HepG2 (cell line): ENCODE data around the gene ITIH6.

Source experiments
- TCF7 ChIP-seq: sonication (generic); IDR thresholded peaks from 2 replicates; pipeline ENCODE4 v1.6.1; 2016; ENCODE audit warnings: antibody characterized with exemption, low read depth
- TOPORS ChIP-seq: sonication (generic); formaldehyde crosslinking; IDR thresholded peaks from 2 replicates; pipeline ENCODE4 v1.8.0; 2023; ENCODE audit warnings: mild to moderate bottlenecking, missing genetic modification reagents
- ZNF354B ChIP-seq: sonication (generic); formaldehyde crosslinking; IDR thresholded peaks from 2 replicates; pipeline ENCODE4 v1.8.0; 2022; ENCODE audit warnings: mild to moderate bottlenecking, missing genetic modification reagents
- ZNF451 ChIP-seq: sonication (generic); formaldehyde crosslinking; IDR thresholded peaks from 2 replicates; pipeline ENCODE4 v1.5.0; 2020; ENCODE audit warnings: mild to moderate bottlenecking, missing genetic modification reagents
- ZNF660 ChIP-seq: sonication (generic); formaldehyde crosslinking; IDR thresholded peaks from 2 replicates; pipeline ENCODE4 v1.5.1; 2020; ENCODE audit warnings: mild to moderate bottlenecking, low read depth, missing genetic modification reagents, borderline replicate concordance
- ZNF780A ChIP-seq: sonication (generic); formaldehyde crosslinking; IDR thresholded peaks from 2 replicates; pipeline ENCODE4 v1.8.0; 2022; ENCODE audit warnings: mild to moderate bottlenecking, missing genetic modification reagents, moderate library complexity
- TF ChIP-seq, protein P1 (sequence below): sonication (generic); formaldehyde crosslinking; IDR thresholded peaks from 2 replicates; pipeline ENCODE4 v1.5.0; 2020; ENCODE audit warnings: mild to moderate bottlenecking, missing genetic modification reagents, moderate library complexity
- TF ChIP-seq, protein P2 (sequence below), 2 experiments: sonication (generic) in 1 of 2; formaldehyde crosslinking in 1 of 2; IDR thresholded peaks; 2 replicates each; pipeline versions ENCODE4 v1.5.1 to v1.6.1; 2011 to 2020; ENCODE audit warnings: borderline replicate concordance in 1 of 2, low read depth in 1 of 2, low read length in 1 of 2, mild to moderate bottlenecking in 1 of 2, missing genetic modification reagents in 1 of 2, moderate library complexity in 1 of 2

DNA sequence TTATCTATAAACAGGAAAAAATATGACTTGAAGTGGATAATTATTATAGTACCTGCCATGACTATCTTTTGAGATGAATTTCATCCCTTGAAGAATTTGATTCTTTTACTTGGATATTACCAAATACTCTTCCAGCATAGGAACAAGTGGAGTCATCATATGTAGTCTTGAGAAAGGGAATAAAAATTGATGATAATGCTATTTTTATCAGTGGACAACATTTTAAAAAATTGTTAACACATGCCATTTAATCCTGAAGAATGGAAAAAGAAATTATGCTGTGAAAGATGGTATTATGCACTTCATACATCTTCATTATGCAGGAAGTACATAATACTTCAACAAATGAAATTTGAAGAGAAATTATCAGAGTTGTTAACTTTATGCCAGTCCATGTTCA lies 83.6 kb downstream of the ITIH6 start:
- TF ChIP-seq TOPORS (CRISPR knock-in tag) (no peak), ZNF780A (CRISPR knock-in tag) (no peak), ZNF354B (CRISPR knock-in tag) (no peak), ZNF660 (CRISPR knock-in tag) (no peak), ZNF451 (CRISPR knock-in tag) (no peak), TCF7 (no peak)
- TF ChIP-seq, protein P1, sequence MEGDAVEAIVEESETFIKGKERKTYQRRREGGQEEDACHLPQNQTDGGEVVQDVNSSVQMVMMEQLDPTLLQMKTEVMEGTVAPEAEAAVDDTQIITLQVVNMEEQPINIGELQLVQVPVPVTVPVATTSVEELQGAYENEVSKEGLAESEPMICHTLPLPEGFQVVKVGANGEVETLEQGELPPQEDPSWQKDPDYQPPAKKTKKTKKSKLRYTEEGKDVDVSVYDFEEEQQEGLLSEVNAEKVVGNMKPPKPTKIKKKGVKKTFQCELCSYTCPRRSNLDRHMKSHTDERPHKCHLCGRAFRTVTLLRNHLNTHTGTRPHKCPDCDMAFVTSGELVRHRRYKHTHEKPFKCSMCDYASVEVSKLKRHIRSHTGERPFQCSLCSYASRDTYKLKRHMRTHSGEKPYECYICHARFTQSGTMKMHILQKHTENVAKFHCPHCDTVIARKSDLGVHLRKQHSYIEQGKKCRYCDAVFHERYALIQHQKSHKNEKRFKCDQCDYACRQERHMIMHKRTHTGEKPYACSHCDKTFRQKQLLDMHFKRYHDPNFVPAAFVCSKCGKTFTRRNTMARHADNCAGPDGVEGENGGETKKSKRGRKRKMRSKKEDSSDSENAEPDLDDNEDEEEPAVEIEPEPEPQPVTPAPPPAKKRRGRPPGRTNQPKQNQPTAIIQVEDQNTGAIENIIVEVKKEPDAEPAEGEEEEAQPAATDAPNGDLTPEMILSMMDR (CRISPR knock-in tag) = no peak
- TF ChIP-seq, protein P2, sequence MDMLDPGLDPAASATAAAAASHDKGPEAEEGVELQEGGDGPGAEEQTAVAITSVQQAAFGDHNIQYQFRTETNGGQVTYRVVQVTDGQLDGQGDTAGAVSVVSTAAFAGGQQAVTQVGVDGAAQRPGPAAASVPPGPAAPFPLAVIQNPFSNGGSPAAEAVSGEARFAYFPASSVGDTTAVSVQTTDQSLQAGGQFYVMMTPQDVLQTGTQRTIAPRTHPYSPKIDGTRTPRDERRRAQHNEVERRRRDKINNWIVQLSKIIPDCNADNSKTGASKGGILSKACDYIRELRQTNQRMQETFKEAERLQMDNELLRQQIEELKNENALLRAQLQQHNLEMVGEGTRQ (IDR thresholded peaks at IDR 0.05; ENCODE audit: low read depth, low read length) = no peak
- TF ChIP-seq, protein P2 (CRISPR knock-in tag; IDR thresholded peaks at IDR 0.05; ENCODE audit: borderline replicate concordance) = no peak
